GM12878 (cell line): Measurements from ENCODE around the gene ATXN2. TPM values are rescaled to one million over a fixed set of nuclear protein-coding genes. Genes with fewer than 3 reads are reported as not detected.

Source experiments
- ATAC-seq: fragments of 200-7000 bp; cut with Tn5 transposase; 3 replicates; pipeline ENCODE4 v1.9.1; 2020; ENCODE audit warnings: mild to moderate bottlenecking, moderate library complexity
- BruUV-seq: library from RNA; stranded (reverse); fragments of 400-500 nt; replicated peaks from 2 replicates; lab custom pipeline; 2021; lab: Mats Ljungman, UMichigan
- CTCF ChIA-PET: fragments of 300-600 bp; sonication (Branson Sonifier 250); formaldehyde crosslinking; extraction: SDS; loops from one replicate; lab custom pipeline; 2021; ENCODE audit warnings: inconsistent platforms; lab: Yijun Ruan, JAX
- POLR2A ChIA-PET: fragments of 350-600 bp; formaldehyde crosslinking; extraction: SDS; loops from one replicate; lab custom pipeline; 2021; ENCODE audit warnings: inconsistent platforms; lab: Charles Lee
- RAD21 ChIA-PET: fragments of 300-600 bp; sonication (Branson Sonifier 250); formaldehyde crosslinking; loops from one replicate; lab custom pipeline; 2023; ENCODE audit warnings: antibody characterized with exemption; ENCODE audit not compliant: unreplicated experiment; lab: Charles Lee
- SMC1A ChIA-PET: fragments of 300-600 bp; sonication (Branson Sonifier 250); formaldehyde crosslinking; loops from one replicate; lab custom pipeline; 2023; ENCODE audit not compliant: unreplicated experiment, uncharacterized antibody; lab: Charles Lee
- DNase-seq: peaks from one replicate; pipeline ENCODE4 v3.0.0-alpha.2; 2011; ENCODE audit warnings: low read depth, low spot score
- FAIRE-seq: peaks from 3 replicates; lab custom pipeline; 2011; peaks lifted over from hg19 to GRCh38; lab: Jason Lieb, UNC
- H2AFZ ChIP-seq: 2 replicates; pipeline ENCODE4 v1.6.0; 2011; ENCODE audit warnings: low read depth, low read length, control low read depth; ENCODE audit not compliant: control insufficient read depth
- H3K27ac ChIP-seq: 2 replicates; pipeline ENCODE4 v1.5.1; 2011; ENCODE audit warnings: control low read depth; ENCODE audit not compliant: control insufficient read depth, insufficient read depth
- H3K27me3 ChIP-seq, 2 experiments: replicated peaks in 1 of 2; 2 replicates each; pipeline versions ENCODE4 v1.6.0 to v1.6.1; 2011; ENCODE audit warnings: low read length in 1 of 2; ENCODE audit not compliant: control insufficient read depth in 2 of 2, insufficient read depth in 2 of 2
- H3K36me3 ChIP-seq, 2 experiments: 2 replicates each; pipeline ENCODE4 v1.5.1; 2011; ENCODE audit warnings: low read length in 1 of 2; ENCODE audit not compliant: control insufficient read depth in 2 of 2, insufficient read depth in 2 of 2
- H3K4me1 ChIP-seq: 2 replicates; pipeline ENCODE4 v1.6.1; 2011; ENCODE audit warnings: mild to moderate bottlenecking, low read length, moderate library complexity, mixed read lengths; ENCODE audit not compliant: control insufficient read depth, insufficient read depth
- H3K4me2 ChIP-seq: 2 replicates; pipeline ENCODE4 v1.6.0; 2011; ENCODE audit warnings: control low read depth; ENCODE audit not compliant: control insufficient read depth, insufficient read depth
- H3K4me3 ChIP-seq: fragments of 200-600 bp; sonication (generic); 2 replicates; pipeline ENCODE4 v1.5.1; 2016
- H3K79me2 ChIP-seq: 2 replicates; pipeline ENCODE4 v1.6.0; 2011; ENCODE audit warnings: low read length; ENCODE audit not compliant: control insufficient read depth, insufficient read depth
- H3K9ac ChIP-seq: 2 replicates; pipeline ENCODE4 v1.8.0; 2011; ENCODE audit warnings: low read length, control low read depth, mixed read lengths; ENCODE audit not compliant: control insufficient read depth, insufficient read depth
- H3K9me3 ChIP-seq: replicated peaks from 3 replicates; pipeline ENCODE4 v1.5.1; 2011; ENCODE audit warnings: mild to moderate bottlenecking, low read length; ENCODE audit not compliant: control insufficient read depth, insufficient read depth
- H4K20me1 ChIP-seq: 2 replicates; pipeline ENCODE4 v1.6.0; 2011; ENCODE audit not compliant: control insufficient read depth, insufficient read depth
- BCL11A ChIP-seq: IDR thresholded peaks from 2 replicates; pipeline ENCODE4 v1.6.1; 2011; ENCODE audit warnings: low read depth, low read length
- CBX3 ChIP-seq: fragments of 200-600 bp; sonication (generic); IDR thresholded peaks from 2 replicates; pipeline ENCODE4 v1.6.1; 2016; ENCODE audit warnings: low read depth, borderline replicate concordance
- CHD2 ChIP-seq: IDR thresholded peaks from 2 replicates; pipeline ENCODE4 v1.6.1; 2011; ENCODE audit warnings: low read depth, low read length, improper control_type of control experiment, borderline replicate concordance
- ESRRA ChIP-seq: IDR thresholded peaks from 2 replicates; pipeline ENCODE4 v1.6.1; 2012; ENCODE audit warnings: mild to moderate bottlenecking, low read length, improper control_type of control experiment
- HCFC1 ChIP-seq: fragments of 150-350 bp; IDR thresholded peaks from 2 replicates; pipeline ENCODE4 v1.6.1; 2014; ENCODE audit warnings: low read length
- JUNB ChIP-seq: IDR thresholded peaks from 2 replicates; pipeline ENCODE4 v1.6.1; 2016; ENCODE audit warnings: antibody characterized with exemption, mild to moderate bottlenecking
- NBN ChIP-seq: fragments of 450-650 bp; IDR thresholded peaks from 2 replicates; pipeline ENCODE4 v1.6.1; 2016
- NFIC ChIP-seq: IDR thresholded peaks from 2 replicates; pipeline ENCODE4 v1.6.1; 2012; ENCODE audit warnings: low read depth, mild to moderate bottlenecking, inconsistent platforms, low read length, moderate library complexity
- POLR2A ChIP-seq: IDR thresholded peaks from 2 replicates; pipeline ENCODE4 v1.6.1; 2011; ENCODE audit warnings: low read depth, mild to moderate bottlenecking, low read length
- POLR2AphosphoS2 ChIP-seq: IDR thresholded peaks from 2 replicates; pipeline ENCODE4 v1.6.1; 2011; ENCODE audit warnings: low read depth, mild to moderate bottlenecking, low read length, improper control_type of control experiment, moderate library complexity
- SIN3A ChIP-seq: IDR thresholded peaks from 2 replicates; pipeline ENCODE4 v1.6.1; 2012; ENCODE audit warnings: low read depth, low read length, improper control_type of control experiment
- SMAD5 ChIP-seq: IDR thresholded peaks from 2 replicates; pipeline ENCODE4 v1.6.1; 2016; ENCODE audit warnings: antibody characterized with exemption, low read depth
- ZNF24 ChIP-seq: fragments of 450-650 bp; IDR thresholded peaks from 2 replicates; pipeline ENCODE4 v1.6.1; 2017; ENCODE audit warnings: antibody characterized with exemption, mild to moderate bottlenecking
- WGBS: methylation state at CpG from one replicate; pipeline ENCODE4 v1.1.6; 2016; ENCODE audit warnings: low lambda C conversion rate; ENCODE audit not compliant: insufficient replicate concordance, insufficient coverage; ENCODE audit errors: missing lambda C conversion rate; 5-methylcytosine and 5-hydroxymethylcytosine counted together
- in situ Hi-C: fragments of 300-500 bp; cut with MboI; formaldehyde crosslinking; loops from 9 replicates; pipeline ENCODE4 v1.14.3; 2018; ENCODE audit warnings: mixed read lengths
- intact Hi-C: fragments of 100-400 bp; cut with micrococcal nuclease; formaldehyde crosslinking; loops from one replicate; pipeline ENCODE4 v1.14.2; 2022; ENCODE audit not compliant: unreplicated experiment
- polyA plus RNA-seq, 11 experiments: library from polyadenylated mRNA; depleted of rRNA in 4 of 11; unstranded in 6 of 11; stranded (reverse) in 5 of 11; fragments of >200 nt; fragmentation: Nextera tagmentation in 4 of 11; fragmentation: Illumina TruSeq in 1 of 11; extraction: Ambion mirVana in 4 of 11; extraction: Trizol in 1 of 11; gene quantifications; 1 replicate in 1 of 11; 2 replicates in 10 of 11; pipeline versions ENCODE4 v1.2.1 to v1.2.3, GENCODE V29; 2011 to 2016; ENCODE audit warnings: inconsistent platforms in 2 of 11, missing spikeins in 2 of 11, low read depth in 1 of 11
- total RNA-seq, 4 experiments: library from RNA; depleted of rRNA in 3 of 4; stranded (reverse); fragments of >200 nt in 3 of 4; fragmentation: Illumina TruSeq in 1 of 4; extraction: Trizol in 1 of 4; gene quantifications; 2 replicates each; pipeline versions ENCODE4 v1.2.1 to v1.2.3, GENCODE V29; 2013 to 2021
- TF ChIP-seq, protein P1 (sequence below): fragments of 450-650 bp; IDR thresholded peaks from 2 replicates; pipeline ENCODE4 v1.6.1; 2016; ENCODE audit warnings: mild to moderate bottlenecking, moderate library complexity, borderline replicate concordance

The ATXN2 gene
- total and polyA plus RNA-seq, 10 of the 15 experiments (the other 5 are each of a cell fraction or from before 2014, with no cell fraction given): 8.8 to 31.5 (median 19.0) TPM

DNA sequence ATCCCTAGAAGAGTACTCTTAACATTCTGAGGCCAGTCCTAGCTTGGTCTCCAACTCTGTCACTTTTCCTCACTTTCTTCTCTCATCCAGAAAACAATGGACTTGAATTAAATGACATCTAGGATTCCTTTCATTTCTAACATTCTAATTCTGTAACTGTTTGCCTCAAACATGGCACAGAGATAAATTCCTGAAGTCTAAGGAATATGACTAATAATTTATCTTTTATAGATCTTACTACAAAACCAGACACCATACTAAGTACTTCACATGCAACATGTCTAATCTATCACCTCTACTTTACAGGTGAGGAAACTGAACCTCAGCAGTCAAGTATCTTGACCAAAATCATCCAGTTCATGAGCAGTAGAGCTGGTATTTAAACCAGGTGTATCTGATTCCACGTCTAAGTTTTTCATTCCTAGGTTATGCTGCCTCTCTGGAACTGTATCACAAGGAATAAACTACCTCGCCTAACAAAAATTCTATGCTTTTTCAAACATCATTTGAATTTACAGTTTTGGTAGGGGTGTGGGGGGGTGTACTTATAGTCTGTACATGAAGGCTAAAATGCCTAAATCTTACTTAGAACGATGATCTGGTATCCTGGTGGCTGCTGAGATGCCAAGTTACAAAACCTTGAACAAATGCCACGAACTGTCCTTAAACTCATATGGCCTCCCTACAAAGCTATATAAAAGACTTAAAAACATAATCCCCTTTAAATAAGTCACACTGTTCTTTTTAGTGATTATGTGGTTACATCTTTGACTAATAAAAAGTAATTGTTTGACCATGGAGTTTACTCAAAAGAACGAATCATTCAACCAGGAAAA lies 41.6 kb downstream of the ATXN2 start:
- peaks cover 0 to 13% of the 10 kb centered on the region in 2 experiments; a peak in 1 of 4 replicates for H3K36me3 ChIP-seq
- no peaks in the 10 kb centered on the region for H3K27me3 ChIP-seq
- H4K20me1 ChIP-seq: no peaks in the 10 kb centered on the region
- intact Hi-C loops (no loop called here), in situ Hi-C loops (no loop called here)
- TSS peak; percentile 30 for BruUV-seq
- no peak overlapping the region for H2AFZ ChIP-seq
- FAIRE-seq (peak; percentile 49), ATAC-seq (no peak), DNase-seq (no peak)
- H3K9me3 ChIP-seq: peaks cover 10% of the 10 kb centered on the region
- peaks cover 3% of the 10 kb centered on the region for H3K4me1 ChIP-seq
- SMC1A ChIA-PET: interaction anchor here (0.5 to 2.0 kb wide), 2 partner anchors 105 to 290 kb away, joined by 4 to 5 read pairs; no protein-coding TSS in a partner anchor
- TF ChIP-seq ZNF24: no peak
- no peak for TF ChIP-seq ESRRA
- no peak for TF ChIP-seq NFIC
- TF ChIP-seq SIN3A: no peak
- CTCF ChIA-PET: interaction anchor here (0.6 to 1.4 kb wide), 4 partner anchors 11 to 161 kb away, joined by 3 to 4 read pairs (median 4); no protein-coding TSS in a partner anchor
- RAD21 ChIA-PET: no interaction called here
- no peak overlapping the region for H3K4me2 ChIP-seq
- peaks cover 22% of the 10 kb centered on the region for H3K79me2 ChIP-seq
- POLR2A ChIA-PET: interaction anchor here (0.7 kb wide), 1 partner anchor 9 kb away, joined by 4 read pairs; no protein-coding TSS in a partner anchor
- H3K9ac ChIP-seq: no peak overlapping the region
- 88% methylated on average over 5 of the region's 5 CpGs for WGBS
- no peak overlapping the region for H3K4me3 ChIP-seq
- no peak overlapping the region for H3K27ac ChIP-seq

DNA sequence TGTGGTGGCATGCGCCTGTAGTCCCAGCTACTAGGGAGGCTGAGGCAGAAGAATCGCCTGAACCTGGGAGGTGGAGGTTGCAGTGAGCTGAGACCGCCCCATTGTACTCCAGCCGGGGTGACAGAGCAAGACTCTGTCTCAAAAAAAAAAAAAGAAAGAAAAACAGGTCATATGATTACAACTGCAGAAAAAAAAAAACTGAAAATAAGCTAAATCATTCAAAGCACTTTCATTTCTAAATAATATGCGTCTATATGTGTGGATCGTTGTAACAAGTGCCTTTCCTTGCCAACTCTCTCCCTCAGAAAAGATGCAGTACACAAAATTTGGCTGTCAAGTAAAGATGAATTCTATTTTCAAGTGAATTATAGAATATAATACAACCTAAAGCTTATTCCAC lies 42.4 kb downstream of the ATXN2 start:
- DNase-seq (no peak), ATAC-seq (no peak), FAIRE-seq (no peak)
- peaks cover 10% of the 10 kb centered on the region for H3K9me3 ChIP-seq
- ChIA-PET CTCF (interaction anchor here (0.6 to 1.2 kb wide), 3 partner anchors 12 to 29 kb away, joined by 3 to 4 read pairs (median 4); no protein-coding TSS in a partner anchor), POLR2A (interaction anchor here (0.7 kb wide), 1 partner anchor 9 kb away, joined by 4 read pairs; no protein-coding TSS in a partner anchor), RAD21 (no interaction called here), SMC1A (interaction anchor here (2.0 kb wide), 1 partner anchor 105 kb away, joined by 5 read pairs; no protein-coding TSS in a partner anchor)
- WGBS: 92% methylated on average over 6 of the region's 6 CpGs
- no peaks in the 10 kb centered on the region for H4K20me1 ChIP-seq
- no peak overlapping the region for H3K27ac ChIP-seq
- H3K4me2 ChIP-seq: no peak overlapping the region
- no peak overlapping the region for H3K4me3 ChIP-seq
- BruUV-seq: no TSS peak
- H3K9ac ChIP-seq: no peak overlapping the region
- peaks cover 17% of the 10 kb centered on the region for H3K79me2 ChIP-seq
- H2AFZ ChIP-seq: no peak overlapping the region
- in situ Hi-C loops (no loop called here), intact Hi-C loops (no loop called here)
- no peaks in the 10 kb centered on the region for H3K27me3 ChIP-seq
- H3K36me3 ChIP-seq: peaks cover 0 to 10% of the 10 kb centered on the region in 2 experiments; a peak in 2 of 4 replicates
- H3K4me1 ChIP-seq: no peaks in the 10 kb centered on the region
- no peak for TF ChIP-seq CHD2
- TF ChIP-seq POLR2AphosphoS2: no peak
- TF ChIP-seq HCFC1: no peak
- no peak for TF ChIP-seq NBN
- no peak for TF ChIP-seq NFIC
- TF ChIP-seq SMAD5: no peak
- TF ChIP-seq CBX3: no peak
- no peak for TF ChIP-seq JUNB
- no peak for TF ChIP-seq POLR2A
- no peak for TF ChIP-seq BCL11A
- TF ChIP-seq, protein P1, sequence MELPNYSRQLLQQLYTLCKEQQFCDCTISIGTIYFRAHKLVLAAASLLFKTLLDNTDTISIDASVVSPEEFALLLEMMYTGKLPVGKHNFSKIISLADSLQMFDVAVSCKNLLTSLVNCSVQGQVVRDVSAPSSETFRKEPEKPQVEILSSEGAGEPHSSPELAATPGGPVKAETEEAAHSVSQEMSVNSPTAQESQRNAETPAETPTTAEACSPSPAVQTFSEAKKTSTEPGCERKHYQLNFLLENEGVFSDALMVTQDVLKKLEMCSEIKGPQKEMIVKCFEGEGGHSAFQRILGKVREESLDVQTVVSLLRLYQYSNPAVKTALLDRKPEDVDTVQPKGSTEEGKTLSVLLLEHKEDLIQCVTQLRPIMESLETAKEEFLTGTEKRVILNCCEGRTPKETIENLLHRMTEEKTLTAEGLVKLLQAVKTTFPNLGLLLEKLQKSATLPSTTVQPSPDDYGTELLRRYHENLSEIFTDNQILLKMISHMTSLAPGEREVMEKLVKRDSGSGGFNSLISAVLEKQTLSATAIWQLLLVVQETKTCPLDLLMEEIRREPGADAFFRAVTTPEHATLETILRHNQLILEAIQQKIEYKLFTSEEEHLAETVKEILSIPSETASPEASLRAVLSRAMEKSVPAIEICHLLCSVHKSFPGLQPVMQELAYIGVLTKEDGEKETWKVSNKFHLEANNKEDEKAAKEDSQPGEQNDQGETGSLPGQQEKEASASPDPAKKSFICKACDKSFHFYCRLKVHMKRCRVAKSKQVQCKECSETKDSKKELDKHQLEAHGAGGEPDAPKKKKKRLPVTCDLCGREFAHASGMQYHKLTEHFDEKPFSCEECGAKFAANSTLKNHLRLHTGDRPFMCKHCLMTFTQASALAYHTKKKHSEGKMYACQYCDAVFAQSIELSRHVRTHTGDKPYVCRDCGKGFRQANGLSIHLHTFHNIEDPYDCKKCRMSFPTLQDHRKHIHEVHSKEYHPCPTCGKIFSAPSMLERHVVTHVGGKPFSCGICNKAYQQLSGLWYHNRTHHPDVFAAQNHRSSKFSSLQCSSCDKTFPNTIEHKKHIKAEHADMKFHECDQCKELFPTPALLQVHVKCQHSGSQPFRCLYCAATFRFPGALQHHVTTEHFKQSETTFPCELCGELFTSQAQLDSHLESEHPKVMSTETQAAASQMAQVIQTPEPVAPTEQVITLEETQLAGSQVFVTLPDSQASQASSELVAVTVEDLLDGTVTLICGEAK: no peak
